AG10803 (cell line): ENCODE data around the gene FANCE.
A peak's percentile ranks its signal among the peaks of the same experiment; 100 is the strongest.

Source experiments
- DNase-seq: peaks from one replicate; pipeline ENCODE4 v3.0.0; 2010; ENCODE audit warnings: low read depth
- H3K4me3 ChIP-seq: 2 replicates; pipeline ENCODE4 v1.5.1; 2011; ENCODE audit warnings: mild to moderate bottlenecking, low read length, control low read depth
- TF ChIP-seq, protein P1 (sequence below): conservative IDR thresholded peaks from 2 replicates; pipeline ENCODE4 v1.5.1; 2011; ENCODE audit warnings: mild to moderate bottlenecking, low read length, control low read depth, inconsistent platforms

Gene FANCE

DNA sequence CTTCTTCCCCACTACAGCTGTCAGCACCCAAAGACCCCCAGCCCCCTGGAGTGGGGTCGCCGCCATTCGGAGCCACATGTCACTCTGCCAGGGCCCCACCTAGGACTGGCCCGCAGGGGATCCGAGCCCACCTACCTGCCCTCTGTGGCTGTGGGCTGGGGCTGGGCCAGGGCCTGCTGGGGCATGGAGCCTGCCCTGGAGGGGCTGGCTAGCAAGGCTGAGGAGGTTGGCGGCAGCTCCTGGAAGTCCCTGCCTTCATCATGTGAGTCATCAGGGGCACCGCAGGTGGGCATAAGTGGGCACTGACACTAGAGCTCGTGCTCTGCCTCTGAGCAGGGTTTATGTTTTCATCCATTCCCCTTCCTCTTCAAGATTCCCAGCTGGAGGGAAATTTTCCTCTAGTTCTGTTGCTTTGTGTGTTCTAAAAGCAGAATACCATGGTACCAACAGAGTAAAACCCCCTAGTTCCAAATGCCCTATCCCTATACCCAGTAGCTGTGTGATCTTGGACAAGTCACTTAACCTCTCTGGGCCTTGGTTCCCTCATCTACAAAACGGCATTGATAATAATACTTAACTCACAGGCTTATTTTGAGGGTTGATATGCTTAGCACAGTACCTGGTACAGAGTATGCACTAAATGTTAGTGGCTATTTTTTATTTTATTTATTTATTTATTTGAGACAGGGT lies 8.7 kb upstream of the FANCE start:
- no peak for DNase-seq
- H3K4me3 ChIP-seq, result no peak overlapping the region
- TF ChIP-seq, protein P1, sequence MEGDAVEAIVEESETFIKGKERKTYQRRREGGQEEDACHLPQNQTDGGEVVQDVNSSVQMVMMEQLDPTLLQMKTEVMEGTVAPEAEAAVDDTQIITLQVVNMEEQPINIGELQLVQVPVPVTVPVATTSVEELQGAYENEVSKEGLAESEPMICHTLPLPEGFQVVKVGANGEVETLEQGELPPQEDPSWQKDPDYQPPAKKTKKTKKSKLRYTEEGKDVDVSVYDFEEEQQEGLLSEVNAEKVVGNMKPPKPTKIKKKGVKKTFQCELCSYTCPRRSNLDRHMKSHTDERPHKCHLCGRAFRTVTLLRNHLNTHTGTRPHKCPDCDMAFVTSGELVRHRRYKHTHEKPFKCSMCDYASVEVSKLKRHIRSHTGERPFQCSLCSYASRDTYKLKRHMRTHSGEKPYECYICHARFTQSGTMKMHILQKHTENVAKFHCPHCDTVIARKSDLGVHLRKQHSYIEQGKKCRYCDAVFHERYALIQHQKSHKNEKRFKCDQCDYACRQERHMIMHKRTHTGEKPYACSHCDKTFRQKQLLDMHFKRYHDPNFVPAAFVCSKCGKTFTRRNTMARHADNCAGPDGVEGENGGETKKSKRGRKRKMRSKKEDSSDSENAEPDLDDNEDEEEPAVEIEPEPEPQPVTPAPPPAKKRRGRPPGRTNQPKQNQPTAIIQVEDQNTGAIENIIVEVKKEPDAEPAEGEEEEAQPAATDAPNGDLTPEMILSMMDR, result no peak

DNA sequence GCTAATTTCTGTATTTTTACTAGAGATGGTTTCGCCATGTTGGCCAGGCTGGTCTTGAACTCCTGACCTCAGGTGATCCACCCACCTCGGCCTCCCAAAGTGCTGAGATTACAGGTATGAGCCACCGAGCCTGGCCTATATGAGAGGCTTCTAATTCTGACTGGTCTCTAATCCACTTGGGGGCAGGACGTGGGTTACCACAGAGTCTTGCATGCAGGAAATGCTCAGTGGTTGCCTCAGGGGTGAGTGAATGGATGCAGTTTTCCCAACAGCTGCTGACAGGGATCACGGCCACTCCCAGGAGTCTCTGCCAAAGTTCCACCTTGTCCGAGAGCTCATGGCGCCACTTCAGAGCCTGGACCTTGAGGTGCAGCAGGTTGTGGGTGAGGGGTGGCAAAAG lies 6.4 kb upstream of the FANCE start:
- no peak overlapping the region for H3K4me3 ChIP-seq
- peak; percentile 47 for DNase-seq
- TF ChIP-seq, protein P1, result no peak

DNA sequence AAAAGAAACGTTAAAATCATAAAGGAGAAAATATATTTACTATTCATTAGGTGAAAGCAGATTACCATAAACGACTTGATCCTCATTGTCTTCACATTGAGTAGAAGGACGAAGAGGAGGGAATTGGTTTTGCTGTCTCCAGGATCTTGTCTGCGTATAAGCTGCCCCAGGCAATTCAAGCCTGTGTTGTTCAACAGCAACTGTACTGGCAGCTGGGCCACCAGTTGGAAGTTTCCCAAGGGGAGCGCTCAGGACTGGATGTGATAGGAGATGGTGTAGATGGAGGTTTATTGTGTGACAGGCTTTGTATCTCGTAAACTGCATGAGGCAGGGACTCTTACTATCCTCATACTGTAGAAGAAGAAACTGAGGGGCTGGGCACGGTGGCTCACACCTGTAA lies 3.9 kb upstream of the FANCE start:
- TF ChIP-seq, protein P1, result no peak
- H3K4me3 ChIP-seq, result no peak overlapping the region
- DNase-seq, result no peak

DNA sequence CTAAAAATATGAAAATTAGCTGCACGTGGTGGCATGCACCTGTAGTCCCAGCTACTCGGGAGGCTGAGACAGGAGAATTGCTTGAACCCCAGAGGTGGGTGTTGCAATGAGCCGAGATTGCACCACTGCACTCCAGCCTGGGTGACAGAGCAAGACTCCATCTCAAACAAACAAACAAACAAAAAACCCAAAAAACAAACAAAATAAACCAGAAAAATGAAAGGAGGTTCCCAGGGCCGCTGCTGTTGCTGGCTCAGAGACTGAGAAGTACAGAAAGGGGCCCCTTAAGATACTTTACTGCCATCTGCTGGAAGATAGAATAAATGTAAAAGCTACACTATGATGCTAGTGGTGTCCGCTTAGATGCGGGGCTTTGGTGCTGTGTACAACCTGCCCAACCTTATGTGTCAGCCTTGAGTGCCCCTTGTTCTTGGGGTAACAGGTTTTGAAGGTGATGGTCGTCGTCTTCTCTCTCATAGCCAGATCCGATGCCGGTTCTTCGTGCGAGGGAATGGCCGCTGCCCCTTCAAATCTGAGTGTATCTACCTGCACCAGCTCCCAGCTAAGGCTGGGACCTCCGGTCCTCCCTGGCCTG lies 2.8 kb upstream of the FANCE start:
- no peak overlapping the region for H3K4me3 ChIP-seq
- TF ChIP-seq, protein P1, result peak; percentile 77
- peak; percentile 71 for DNase-seq

DNA sequence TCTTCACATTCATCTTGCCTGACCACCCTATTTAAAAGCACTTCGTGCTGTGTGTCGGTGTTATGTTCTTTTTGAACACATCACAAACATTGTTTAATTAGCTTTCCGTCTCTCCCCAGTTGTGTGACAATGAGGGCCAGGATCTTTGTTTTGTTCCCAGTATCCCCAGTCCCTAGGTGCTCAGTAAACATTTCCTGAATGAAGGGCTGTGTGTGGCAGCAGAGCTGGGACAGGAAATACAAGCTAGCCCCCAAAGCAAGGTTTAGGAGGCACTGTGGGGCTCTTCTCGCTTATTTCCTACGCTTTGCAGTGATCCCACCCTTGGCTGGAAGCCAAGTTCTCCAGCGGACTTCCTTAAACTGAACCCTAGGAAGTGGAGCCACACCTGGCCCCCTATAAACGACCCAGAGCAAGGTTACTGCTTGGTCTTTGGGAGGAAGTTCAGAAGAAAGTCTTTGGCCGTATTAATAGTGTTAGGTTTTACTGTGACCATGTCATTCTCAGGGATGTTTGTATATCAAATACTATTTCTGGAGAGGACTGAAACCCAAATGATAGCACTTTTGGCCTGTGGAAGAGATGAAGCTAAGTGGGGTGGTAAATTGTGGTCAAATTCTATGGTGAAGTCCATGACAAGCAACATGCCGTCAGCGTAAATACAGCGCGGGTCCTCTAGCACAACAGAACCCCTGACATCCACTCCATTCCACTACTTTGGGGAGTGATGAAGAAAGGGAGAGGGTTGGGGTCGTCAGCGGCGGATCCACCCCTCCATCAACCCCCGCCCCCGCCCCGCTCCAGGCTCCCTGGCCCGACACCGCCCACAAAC lies 570 bp upstream of the FANCE start:
- TF ChIP-seq, protein P1, result no peak
- no peak for DNase-seq
- peak overlapping the region; percentile 59 for H3K4me3 ChIP-seq

DNA sequence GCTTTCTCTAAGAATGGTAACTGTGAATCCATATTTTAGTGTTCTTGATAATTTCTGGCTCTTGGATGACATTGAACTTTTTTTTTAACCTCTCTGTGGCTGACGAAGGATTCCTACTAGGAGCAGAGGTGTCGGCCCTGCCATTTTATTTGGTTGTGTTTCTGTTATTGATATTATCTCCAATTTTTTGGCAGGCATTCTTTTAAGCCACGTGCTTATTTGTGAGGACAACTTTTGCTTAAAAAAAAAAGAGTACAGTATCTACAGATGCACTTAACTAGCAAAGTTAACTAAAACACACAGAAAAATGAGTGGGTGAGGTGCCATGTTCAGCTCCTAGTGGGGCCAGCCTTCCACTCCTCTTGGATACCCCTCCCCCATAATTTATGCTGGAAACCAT lies 1.1 kb downstream of the FANCE start:
- H3K4me3 ChIP-seq, result peak overlapping the region; percentile 70
- TF ChIP-seq, protein P1, result no peak
- DNase-seq, result no peak
